ENCODE data around the gene DIAPH1.

GRCh38 chr5:141492168-141492885 lies 126.5 kb downstream of the DIAPH1 start:
- TF ChIP-seq CTCF (conservative IDR thresholded peaks at IDR 0.05; ENCODE audit: low read length): no peak
- no peak for TF ChIP-seq EZH2phosphoT487 (IDR thresholded peaks at IDR 0.05; ENCODE audit: borderline replicate concordance)
